GM12801 (cell line): ENCODE data around the gene ST3GAL4.

Experiments
- CTCF ChIP-seq: IDR thresholded peaks from one replicate; pipeline ENCODE4 v1.5.1; 2011; ENCODE audit warnings: control low read depth; ENCODE audit not compliant: insufficient read length; ENCODE audit errors: extremely low read depth

ST3GAL4 gene

GRCh38 chr11:126362879-126363655 lies 7.6 kb downstream of the ST3GAL4 start:
- TF ChIP-seq CTCF = no peak

GRCh38 chr11:126363706-126364248 lies 8.3 kb downstream of the ST3GAL4 start:
- no peak for TF ChIP-seq CTCF

GRCh38 chr11:126366064-126366822 lies 10.8 kb downstream of the ST3GAL4 start:
- TF ChIP-seq CTCF = no peak

- TF ChIP-seq CTCF = no peak
These were observed 14.5 kb downstream of the ST3GAL4 start for GRCh38 chr11:126370016-126370415.

- no peak for TF ChIP-seq CTCF
These were observed 16.1 kb downstream of the ST3GAL4 start for GRCh38 chr11:126371595-126371994.

- TF ChIP-seq CTCF = no peak
These were observed 20.2 kb downstream of the ST3GAL4 start for GRCh38 chr11:126375726-126376125.

GRCh38 chr11:126378763-126379162 lies 23.3 kb downstream of the ST3GAL4 start:
- TF ChIP-seq CTCF = no peak
